GM18498 (cell line): ENCODE measurements around the gene RUFY4.
A peak's percentile ranks its signal among the peaks of the same experiment; 100 is the strongest.

Experiments used
- ATAC-seq: cut with Tn5 transposase; IDR thresholded peaks from one replicate; pipeline ENCODE4 v1.9.1; 2021; ENCODE audit warnings: mild to moderate bottlenecking, moderate library complexity; ENCODE audit not compliant: unreplicated experiment

RUFY4 gene

GRCh38 chr2:218068721-218069334 is at the start of gene RUFY4:
Gene RUFY4, plus strand, starts transcription at chr2:218069253. Its CDS starts 1,353 bp downstream, at chr2:218070606.
- peak; percentile 85 for ATAC-seq

- no peak for ATAC-seq
Measured at GRCh38 chr2:218019411-218020060, 49.5 kb upstream of the RUFY4 start.

- no peak for ATAC-seq
Measured at GRCh38 chr2:218020281-218020680, 48.8 kb upstream of the RUFY4 start.

GRCh38 chr2:218020966-218021535 is 48.0 kb upstream of the RUFY4 start:
- ATAC-seq = no peak

GRCh38 chr2:218021536-218022071 is 47.4 kb upstream of the RUFY4 start:
- no peak for ATAC-seq

- ATAC-seq = no peak
Measured at GRCh38 chr2:218022131-218022850, 46.8 kb upstream of the RUFY4 start.

- ATAC-seq = no peak
Measured at GRCh38 chr2:218022851-218023530, 46.1 kb upstream of the RUFY4 start.

- no peak for ATAC-seq
Measured at GRCh38 chr2:218023636-218024035, 45.4 kb upstream of the RUFY4 start.

- ATAC-seq = no peak
Measured at GRCh38 chr2:218024336-218024735, 44.7 kb upstream of the RUFY4 start.

- no peak for ATAC-seq
Measured at GRCh38 chr2:218024871-218025270, 44.2 kb upstream of the RUFY4 start.

- no peak for ATAC-seq
Measured at GRCh38 chr2:218026244-218026643, 42.8 kb upstream of the RUFY4 start.

- ATAC-seq = no peak
Measured at GRCh38 chr2:218026676-218027425, 42.2 kb upstream of the RUFY4 start.

GRCh38 chr2:218027426-218028188 is 41.4 kb upstream of the RUFY4 start:
- no peak for ATAC-seq

GRCh38 chr2:218028189-218028495 is 40.9 kb upstream of the RUFY4 start:
- no peak for ATAC-seq

- ATAC-seq = no peak
Measured at GRCh38 chr2:218028562-218029348, 40.3 kb upstream of the RUFY4 start.

GRCh38 chr2:218029366-218030360 is 39.4 kb upstream of the RUFY4 start:
- no peak for ATAC-seq

GRCh38 chr2:218030409-218031195 is 38.5 kb upstream of the RUFY4 start:
- no peak for ATAC-seq
